ENCODE measurements around the gene TMEM126B. TPM values are rescaled to one million over a fixed set of nuclear protein-coding genes. Genes with fewer than 3 reads are reported as not detected.
A peak's percentile ranks its signal among the peaks of the same experiment; 100 is the strongest.

The TMEM126B gene
- total RNA-seq, 2 donors from 2014 or later = 51.8 to 55.2 TPM

- Mint-ChIP-seq H3K4me3 (peak overlapping the region in 1 of 2 donors; percentile 18), H3K9me3 (peaks cover 0 to 7% of the 10 kb centered on the region in 2 donors), H3K27ac (no peak overlapping the region), H3K36me3 (ENCODE audit: insufficient read depth in 2 of 2) (no peaks in the 10 kb centered on the region), H3K27me3 (ENCODE audit: low read depth) (no peaks in the 10 kb centered on the region), H3K4me1 (ENCODE audit: low read depth) (peaks cover 19% of the 10 kb centered on the region)
- DNase-seq (peak; percentile 27 to 32), ATAC-seq (replicated peaks in 1 of 2) (peak; percentile 89 to 90)
Measured at GRCh38 chr11:85673393-85673792, 45.0 kb downstream of the TMEM126B start.

- H3K9me3 Mint-ChIP-seq = no peaks in the 10 kb centered on the region
- no peak overlapping the region for H3K27ac Mint-ChIP-seq
- H3K4me3 Mint-ChIP-seq = no peak overlapping the region
- H3K4me1 Mint-ChIP-seq (ENCODE audit: low read depth) = peaks cover 24% of the 10 kb centered on the region
- DNase-seq (no peak), ATAC-seq (replicated peaks in 1 of 2) (no peak)
- H3K36me3 Mint-ChIP-seq (ENCODE audit: insufficient read depth in 2 of 2) = no peaks in the 10 kb centered on the region
- H3K27me3 Mint-ChIP-seq (ENCODE audit: low read depth) = peaks cover 6% of the 10 kb centered on the region
Measured at GRCh38 chr11:85679576-85679975, 51.2 kb downstream of the TMEM126B start.

- no peaks in the 10 kb centered on the region for H3K9me3 Mint-ChIP-seq
- H3K27me3 Mint-ChIP-seq (ENCODE audit: low read depth) = peaks cover 6% of the 10 kb centered on the region
- H3K4me3 Mint-ChIP-seq = no peak overlapping the region
- H3K36me3 Mint-ChIP-seq (ENCODE audit: insufficient read depth in 2 of 2) = no peaks in the 10 kb centered on the region
- ATAC-seq (replicated peaks in 1 of 2) (peak; percentile 20 to 49), DNase-seq (no peak)
- no peak overlapping the region for H3K27ac Mint-ChIP-seq
- peaks cover 27% of the 10 kb centered on the region for H3K4me1 Mint-ChIP-seq (ENCODE audit: low read depth)
Measured at GRCh38 chr11:85680897-85681296, 52.5 kb downstream of the TMEM126B start.

- H3K36me3 Mint-ChIP-seq (ENCODE audit: insufficient read depth in 2 of 2) = no peaks in the 10 kb centered on the region
- peak overlapping the region; percentile 80 to 85 for H3K4me3 Mint-ChIP-seq
- peaks cover 6% of the 10 kb centered on the region for H3K27me3 Mint-ChIP-seq (ENCODE audit: low read depth)
- peak; percentile 89 to 90 for ATAC-seq (replicated peaks in 1 of 2)
- peak overlapping the region; percentile 85 for H3K27ac Mint-ChIP-seq
- H3K4me1 Mint-ChIP-seq (ENCODE audit: low read depth) = peaks cover 28% of the 10 kb centered on the region
- no peaks in the 10 kb centered on the region for H3K9me3 Mint-ChIP-seq
- DNase-seq = peak; percentile 76 to 79
Measured at GRCh38 chr11:85682330-85683305, 54.2 kb downstream of the TMEM126B start.

GRCh38 chr11:85685125-85685819 lies 56.9 kb downstream of the TMEM126B start:
- H3K27me3 Mint-ChIP-seq (ENCODE audit: low read depth) = peaks cover 3% of the 10 kb centered on the region
- no peak overlapping the region for H3K27ac Mint-ChIP-seq
- no peaks in the 10 kb centered on the region for H3K36me3 Mint-ChIP-seq (ENCODE audit: insufficient read depth in 2 of 2)
- H3K4me3 Mint-ChIP-seq = no peak overlapping the region
- DNase-seq (no peak), ATAC-seq (replicated peaks in 1 of 2) (no peak)
- H3K9me3 Mint-ChIP-seq = no peaks in the 10 kb centered on the region
- H3K4me1 Mint-ChIP-seq (ENCODE audit: low read depth) = peaks cover 28% of the 10 kb centered on the region

GRCh38 chr11:85685820-85686459 lies 57.5 kb downstream of the TMEM126B start, which contains the start of gene CCDC89:
CCDC89 (minus strand) TSS chr11:85686195; CDS start chr11:85686130, 65 bp downstream.
- no peak for DNase-seq
- no peak within 1 kb of the TSS for H3K4me3 Mint-ChIP-seq
- H3K27me3 Mint-ChIP-seq (ENCODE audit: low read depth) = no peaks in the 10 kb centered on the region
- no peaks in the 10 kb centered on the region for H3K36me3 Mint-ChIP-seq (ENCODE audit: insufficient read depth in 2 of 2)
- no peaks in the 10 kb centered on the region for H3K9me3 Mint-ChIP-seq
- H3K4me1 Mint-ChIP-seq (ENCODE audit: low read depth) = peaks cover 28% of the 10 kb centered on the region
- H3K27ac Mint-ChIP-seq = peak within 1 kb of the TSS; percentile 20
- ATAC-seq (replicated peaks in 1 of 2) = no peak

Other genes starting within 250 kb of the TMEM126B start
- 1 to 10 TPM; 4.1 to 5.3 TPM for gene DLG2, start 1.2 kb upstream of the TMEM126B start, total RNA-seq
- gene TMEM126A, start 19.4 kb downstream of the TMEM126B start, total RNA-seq = 10 to 100 TPM; 38.6 to 42.5 TPM
- 10 to 100 TPM; 52.9 to 56.0 TPM for gene CREBZF, start 36.5 kb downstream of the TMEM126B start, total RNA-seq
- under 1 TPM; 0.22 to 0.90 TPM for gene CCDC89, start 57.6 kb downstream of the TMEM126B start, total RNA-seq
- 10 to 100 TPM; 34.4 to 40.1 TPM for gene SYTL2, start 182.5 kb downstream of the TMEM126B start, total RNA-seq
- not detected for gene CCDC83, start 226.8 kb downstream of the TMEM126B start, total RNA-seq